K562 (cell line): ENCODE data around the gene GNAZ. TPM values are rescaled to one million over a fixed set of nuclear protein-coding genes. Genes with fewer than 3 reads are reported as not detected.

Experiments used
- ATF7 ChIP-seq: fragments of 450-650 bp; IDR thresholded peaks from 2 replicates; pipeline ENCODE4 v1.7.1; 2014; ENCODE audit warnings: mild to moderate bottlenecking, moderate library complexity
- EWSR1 ChIP-seq: fragments of 450-650 bp; IDR thresholded peaks from 2 replicates; pipeline ENCODE4 v1.6.1; 2018; ENCODE audit warnings: borderline replicate concordance, mild to moderate bottlenecking, low read depth, moderate library complexity; ENCODE audit not compliant: partially characterized antibody
- MAFK ChIP-seq: IDR thresholded peaks from 2 replicates; pipeline ENCODE4 v1.6.1; 2011; ENCODE audit warnings: low read length, improper control_type of control experiment
- SOX6 ChIP-seq: fragments of 450-650 bp; IDR thresholded peaks from 2 replicates; pipeline ENCODE4 v1.6.1; 2014; ENCODE audit warnings: mild to moderate bottlenecking
- TCF7L2 ChIP-seq: fragments of 150-350 bp; IDR thresholded peaks from 2 replicates; pipeline ENCODE4 v1.6.1; 2016; ENCODE audit warnings: low read depth, mild to moderate bottlenecking, low read length, moderate library complexity
- TEAD1 ChIP-seq, 2 experiments: fragments of 450-650 bp in 1 of 2; sonication (generic) in 1 of 2; formaldehyde crosslinking; IDR thresholded peaks; 2 replicates each; pipeline versions ENCODE4 v1.4.0 to v1.8.0; 2020 to 2022; ENCODE audit warnings: mild to moderate bottlenecking in 2 of 2, missing genetic modification reagents in 1 of 2
- ZKSCAN1 ChIP-seq: fragments of 150-350 bp; IDR thresholded peaks from 2 replicates; pipeline ENCODE4 v1.6.1; 2016; ENCODE audit warnings: low read depth, low read length
- polyA plus RNA-seq, 8 experiments: library from polyadenylated mRNA; depleted of rRNA in 4 of 8; stranded (reverse) in 5 of 8; unstranded in 3 of 8; fragments of >200 nt; fragmentation: Nextera tagmentation in 2 of 8; fragmentation: Illumina TruSeq in 1 of 8; extraction: Ambion mirVana in 2 of 8; extraction: Trizol in 1 of 8; gene quantifications; 2 replicates each; pipeline versions ENCODE4 v1.2.1 to v1.2.3, GENCODE V29; 2011 to 2014; ENCODE audit warnings: inconsistent platforms in 1 of 8, missing spikeins in 1 of 8
- total RNA-seq, 7 experiments: library from RNA; depleted of rRNA in 6 of 7; stranded (reverse); fragments of >200 nt in 6 of 7; fragmentation: Illumina TruSeq in 2 of 7; extraction: Trizol in 2 of 7; gene quantifications; 2 replicates each; pipeline versions ENCODE4 v1.2.1 to v1.2.3, GENCODE V29; 2011 to 2021; ENCODE audit warnings: low replicate concordance in 1 of 7
- TF ChIP-seq, protein P1 (sequence below): fragments of 250-450 bp; sonication (Bioruptor Pico); IDR thresholded peaks from 2 replicates; pipeline ENCODE4 v1.4.0; 2020
- TF ChIP-seq, protein P2 (sequence below): fragments of 250-450 bp; sonication (Bioruptor Pico); IDR thresholded peaks from 2 replicates; pipeline ENCODE4 v1.5.0; 2021

Gene GNAZ
- total and polyA plus RNA-seq, 9 of the 15 experiments (the other 6 are each of a cell fraction or from before 2014, with no cell fraction given): 0.04 to 0.22 (median 0.13) TPM; not detected in 3

DNA sequence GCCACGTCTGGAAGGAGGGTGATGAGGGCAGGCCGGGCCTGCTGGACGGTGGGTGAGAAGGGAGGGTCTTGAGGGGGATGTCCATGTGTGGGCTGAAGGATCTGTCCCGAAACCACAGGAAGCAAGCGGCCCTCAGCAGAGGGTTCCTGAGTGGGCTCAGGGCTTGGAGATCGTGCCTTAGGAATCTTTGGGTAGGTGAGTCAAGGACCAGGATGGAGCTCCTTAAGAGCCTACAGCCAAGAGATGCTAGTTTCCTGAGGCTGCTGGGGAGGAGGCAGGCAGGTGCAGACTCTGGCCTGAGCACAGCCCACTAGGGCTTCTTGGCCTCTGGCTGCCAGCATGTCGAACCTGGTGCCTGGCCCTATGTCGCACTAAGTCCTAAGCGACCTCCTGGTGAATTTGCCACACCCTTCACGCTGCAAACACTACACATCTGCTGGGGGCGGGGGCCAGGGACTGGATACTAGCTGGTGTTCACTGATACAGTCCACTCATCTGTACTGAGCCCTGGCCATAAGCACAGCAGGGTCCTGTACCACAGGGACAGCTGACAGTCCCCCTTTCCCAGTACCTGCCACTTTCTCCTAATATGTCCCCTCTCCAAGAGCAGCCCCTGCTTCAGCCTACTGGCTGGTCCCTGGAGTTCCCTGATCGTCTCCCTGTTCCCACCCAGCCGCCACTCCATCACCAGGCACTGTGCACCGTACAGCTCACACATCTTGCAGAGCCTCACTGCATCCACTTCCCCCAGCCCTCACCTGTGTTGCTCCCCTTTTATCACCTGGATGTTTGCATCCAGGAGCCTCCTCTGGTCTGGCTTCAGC is 19.5 kb downstream of the GNAZ start (continued):
- TF ChIP-seq, protein P1, sequence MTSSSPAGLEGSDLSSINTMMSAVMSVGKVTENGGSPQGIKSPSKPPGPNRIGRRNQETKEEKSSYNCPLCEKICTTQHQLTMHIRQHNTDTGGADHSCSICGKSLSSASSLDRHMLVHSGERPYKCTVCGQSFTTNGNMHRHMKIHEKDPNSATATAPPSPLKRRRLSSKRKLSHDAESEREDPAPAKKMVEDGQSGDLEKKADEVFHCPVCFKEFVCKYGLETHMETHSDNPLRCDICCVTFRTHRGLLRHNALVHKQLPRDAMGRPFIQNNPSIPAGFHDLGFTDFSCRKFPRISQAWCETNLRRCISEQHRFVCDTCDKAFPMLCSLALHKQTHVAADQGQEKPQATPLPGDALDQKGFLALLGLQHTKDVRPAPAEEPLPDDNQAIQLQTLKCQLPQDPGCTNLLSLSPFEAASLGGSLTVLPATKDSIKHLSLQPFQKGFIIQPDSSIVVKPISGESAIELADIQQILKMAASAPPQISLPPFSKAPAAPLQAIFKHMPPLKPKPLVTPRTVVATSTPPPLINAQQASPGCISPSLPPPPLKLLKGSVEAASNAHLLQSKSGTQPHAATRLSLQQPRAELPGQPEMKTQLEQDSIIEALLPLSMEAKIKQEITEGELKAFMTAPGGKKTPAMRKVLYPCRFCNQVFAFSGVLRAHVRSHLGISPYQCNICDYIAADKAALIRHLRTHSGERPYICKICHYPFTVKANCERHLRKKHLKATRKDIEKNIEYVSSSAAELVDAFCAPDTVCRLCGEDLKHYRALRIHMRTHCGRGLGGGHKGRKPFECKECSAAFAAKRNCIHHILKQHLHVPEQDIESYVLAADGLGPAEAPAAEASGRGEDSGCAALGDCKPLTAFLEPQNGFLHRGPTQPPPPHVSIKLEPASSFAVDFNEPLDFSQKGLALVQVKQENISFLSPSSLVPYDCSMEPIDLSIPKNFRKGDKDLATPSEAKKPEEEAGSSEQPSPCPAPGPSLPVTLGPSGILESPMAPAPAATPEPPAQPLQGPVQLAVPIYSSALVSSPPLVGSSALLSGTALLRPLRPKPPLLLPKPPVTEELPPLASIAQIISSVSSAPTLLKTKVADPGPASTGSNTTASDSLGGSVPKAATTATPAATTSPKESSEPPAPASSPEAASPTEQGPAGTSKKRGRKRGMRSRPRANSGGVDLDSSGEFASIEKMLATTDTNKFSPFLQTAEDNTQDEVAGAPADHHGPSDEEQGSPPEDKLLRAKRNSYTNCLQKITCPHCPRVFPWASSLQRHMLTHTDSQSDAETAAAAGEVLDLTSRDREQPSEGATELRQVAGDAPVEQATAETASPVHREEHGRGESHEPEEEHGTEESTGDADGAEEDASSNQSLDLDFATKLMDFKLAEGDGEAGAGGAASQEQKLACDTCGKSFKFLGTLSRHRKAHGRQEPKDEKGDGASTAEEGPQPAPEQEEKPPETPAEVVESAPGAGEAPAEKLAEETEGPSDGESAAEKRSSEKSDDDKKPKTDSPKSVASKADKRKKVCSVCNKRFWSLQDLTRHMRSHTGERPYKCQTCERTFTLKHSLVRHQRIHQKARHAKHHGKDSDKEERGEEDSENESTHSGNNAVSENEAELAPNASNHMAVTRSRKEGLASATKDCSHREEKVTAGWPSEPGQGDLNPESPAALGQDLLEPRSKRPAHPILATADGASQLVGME (CRISPR knock-in tag): no peak
- TF ChIP-seq MAFK: no peak
- no peak for TF ChIP-seq TEAD1 (CRISPR knock-in tag; IDR thresholded peaks at IDR 0.05)
- no peak for TF ChIP-seq ATF7
- no peak for TF ChIP-seq EWSR1
- TF ChIP-seq, protein P2, sequence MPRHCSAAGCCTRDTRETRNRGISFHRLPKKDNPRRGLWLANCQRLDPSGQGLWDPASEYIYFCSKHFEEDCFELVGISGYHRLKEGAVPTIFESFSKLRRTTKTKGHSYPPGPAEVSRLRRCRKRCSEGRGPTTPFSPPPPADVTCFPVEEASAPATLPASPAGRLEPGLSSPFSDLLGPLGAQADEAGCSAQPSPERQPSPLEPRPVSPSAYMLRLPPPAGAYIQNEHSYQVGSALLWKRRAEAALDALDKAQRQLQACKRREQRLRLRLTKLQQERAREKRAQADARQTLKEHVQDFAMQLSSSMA (CRISPR knock-in tag): no peak
- peak; percentile 6; the same call in 1 of the 2 replicates for TF ChIP-seq ZKSCAN1
- TF ChIP-seq TCF7L2: peak; percentile 40; the same call in 1 of the 2 replicates
- no peak for TF ChIP-seq SOX6
